Large intestine (tissue), 3 donors: ENCODE results near the gene GHRH. TPM values are rescaled to one million over a fixed set of nuclear protein-coding genes. Genes with fewer than 3 reads are reported as not detected.

Experiments
- DNase-seq, 2 donors: peaks; one replicate each; pipeline versions ENCODE4 v3.0.0 to v3.0.0-alpha.2; 2013
- H3K27ac ChIP-seq: one replicate; pipeline ENCODE4 v1.5.1; 2013; ENCODE audit warnings: low read length
- H3K27me3 ChIP-seq: 2 replicates; pipeline ENCODE4 v1.6.1; 2013; ENCODE audit warnings: low read length; ENCODE audit not compliant: control insufficient read depth, insufficient read depth
- H3K36me3 ChIP-seq: 2 replicates; pipeline ENCODE4 v1.6.1; 2013; ENCODE audit warnings: low read length; ENCODE audit not compliant: control insufficient read depth, insufficient read depth
- H3K4me1 ChIP-seq: one replicate; pipeline ENCODE4 v1.6.1; 2013; ENCODE audit warnings: low read length; ENCODE audit not compliant: control insufficient read depth, insufficient read depth
- H3K4me3 ChIP-seq: one replicate; pipeline ENCODE4 v1.5.1; 2013; ENCODE audit warnings: low read length
- H3K9me3 ChIP-seq: one replicate; pipeline ENCODE4 v1.6.1; 2013; ENCODE audit warnings: mild to moderate bottlenecking, low read depth, low read length, moderate library complexity; ENCODE audit not compliant: control insufficient read depth
- WGBS: methylation state at CpG from one replicate; pipeline ENCODE4 v1.1.5; 2013; ENCODE audit warnings: low lambda C conversion rate; ENCODE audit not compliant: insufficient coverage; 5-methylcytosine and 5-hydroxymethylcytosine counted together
- polyA plus RNA-seq: library from polyadenylated mRNA; unstranded; fragments of 120-200 nt; gene quantifications from one replicate; pipeline ENCODE4 v1.2.1, GENCODE V29; 2013

The GHRH gene
- polyA plus RNA-seq, 1 donor, result 0.79 TPM

GRCh38 chr20:37277253-37277593, 15.6 kb upstream of the GHRH start:
- no CpG with 5 or more reads among the region's 2 CpGs for WGBS
- Histone ChIP-seq H3K4me1 (peaks cover 18% of the 10 kb centered on the region), H3K4me3 (no peak overlapping the region), H3K27ac (peak overlapping the region; percentile 59), H3K36me3 (no peaks in the 10 kb centered on the region), H3K9me3 (no peaks in the 10 kb centered on the region), H3K27me3 (no peaks in the 10 kb centered on the region)
- no peak for DNase-seq

- no peak overlapping the region for H3K4me3 ChIP-seq
- WGBS, result 8% methylated on average over 4 of the region's 15 CpGs
- no peaks in the 10 kb centered on the region for H3K27me3 ChIP-seq
- peaks cover 18% of the 10 kb centered on the region for H3K4me1 ChIP-seq
- H3K27ac ChIP-seq, result peak overlapping the region; percentile 59
- peak in 1 of 2 donors; percentile 74 for DNase-seq
- H3K36me3 ChIP-seq, result no peaks in the 10 kb centered on the region
- no peaks in the 10 kb centered on the region for H3K9me3 ChIP-seq
Measured at GRCh38 chr20:37276494-37277252, 15.1 kb upstream of the GHRH start.

DNA sequence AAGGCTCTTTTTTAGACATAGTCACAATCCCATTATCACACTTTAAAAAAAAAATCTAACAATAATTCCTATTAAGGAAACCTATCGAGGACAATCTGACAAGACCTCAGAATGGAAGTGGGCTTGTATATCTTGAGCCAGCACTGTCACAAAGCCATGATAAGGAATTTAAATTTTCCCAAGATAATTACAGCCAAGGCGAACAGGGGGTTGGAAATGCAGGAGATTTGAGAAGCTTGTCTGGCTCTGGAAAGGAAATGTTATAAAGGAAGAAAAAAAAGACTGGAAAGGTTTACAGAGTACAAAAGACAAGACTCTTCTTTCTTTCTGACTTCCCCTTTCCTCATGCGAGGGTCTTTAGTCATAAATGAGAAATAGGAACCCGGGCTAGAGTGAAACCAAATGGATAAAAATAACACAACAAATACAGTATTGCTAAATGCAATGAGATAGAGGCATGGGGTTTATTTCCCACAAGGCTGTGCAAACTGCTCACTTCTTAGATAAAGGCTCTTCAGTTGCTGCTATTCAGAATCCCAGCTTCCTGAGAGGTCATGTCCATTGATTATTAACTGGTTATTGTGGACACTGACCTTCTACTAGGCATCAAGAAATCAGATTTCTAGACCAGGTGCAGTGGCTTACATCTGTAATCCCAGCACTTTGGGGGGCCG, 13.4 kb upstream of the GHRH start:
- Histone ChIP-seq H3K27ac (peak overlapping the region; percentile 57), H3K9me3 (no peaks in the 10 kb centered on the region), H3K36me3 (no peaks in the 10 kb centered on the region), H3K4me3 (no peak overlapping the region), H3K27me3 (no peaks in the 10 kb centered on the region), H3K4me1 (peaks cover 18% of the 10 kb centered on the region)
- WGBS, result 31% methylated on average over 3 of the region's 5 CpGs
- DNase-seq, result peak in 1 of 2 donors; percentile 46

DNA sequence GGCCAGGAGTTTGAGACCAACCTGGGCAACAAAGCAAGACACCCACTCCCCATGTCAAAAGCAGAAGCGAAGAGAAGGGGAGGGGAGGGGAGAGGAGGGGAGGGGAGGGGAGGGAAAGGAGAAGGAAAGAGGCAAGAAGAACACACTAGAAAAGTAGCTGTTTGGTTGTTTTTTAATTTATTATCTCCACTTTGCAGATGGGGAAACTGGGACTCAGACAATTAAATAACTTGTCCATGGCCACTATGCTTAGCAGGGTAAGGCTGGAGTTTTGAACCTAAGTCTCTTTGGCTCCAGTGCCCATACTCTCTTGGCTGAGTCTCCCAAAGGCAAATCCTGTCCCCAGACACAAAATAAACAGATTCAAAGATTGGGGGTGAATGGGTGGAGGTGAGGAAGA, 12.4 kb upstream of the GHRH start:
- no peak overlapping the region for H3K27ac ChIP-seq
- no peak for DNase-seq
- no CpG with 5 or more reads among the region's 1 CpG for WGBS
- peaks cover 18% of the 10 kb centered on the region for H3K4me1 ChIP-seq
- no peaks in the 10 kb centered on the region for H3K27me3 ChIP-seq
- no peak overlapping the region for H3K4me3 ChIP-seq
- no peaks in the 10 kb centered on the region for H3K9me3 ChIP-seq
- no peaks in the 10 kb centered on the region for H3K36me3 ChIP-seq

- Histone ChIP-seq H3K27me3 (no peaks in the 10 kb centered on the region), H3K4me1 (peaks cover 7% of the 10 kb centered on the region), H3K9me3 (no peaks in the 10 kb centered on the region), H3K4me3 (no peak overlapping the region), H3K36me3 (no peaks in the 10 kb centered on the region), H3K27ac (no peak overlapping the region)
- no peak for DNase-seq
- WGBS, result no CpG with 5 or more reads among the region's 3 CpGs
Measured at GRCh38 chr20:37271421-37271768, 9.8 kb upstream of the GHRH start.

DNA sequence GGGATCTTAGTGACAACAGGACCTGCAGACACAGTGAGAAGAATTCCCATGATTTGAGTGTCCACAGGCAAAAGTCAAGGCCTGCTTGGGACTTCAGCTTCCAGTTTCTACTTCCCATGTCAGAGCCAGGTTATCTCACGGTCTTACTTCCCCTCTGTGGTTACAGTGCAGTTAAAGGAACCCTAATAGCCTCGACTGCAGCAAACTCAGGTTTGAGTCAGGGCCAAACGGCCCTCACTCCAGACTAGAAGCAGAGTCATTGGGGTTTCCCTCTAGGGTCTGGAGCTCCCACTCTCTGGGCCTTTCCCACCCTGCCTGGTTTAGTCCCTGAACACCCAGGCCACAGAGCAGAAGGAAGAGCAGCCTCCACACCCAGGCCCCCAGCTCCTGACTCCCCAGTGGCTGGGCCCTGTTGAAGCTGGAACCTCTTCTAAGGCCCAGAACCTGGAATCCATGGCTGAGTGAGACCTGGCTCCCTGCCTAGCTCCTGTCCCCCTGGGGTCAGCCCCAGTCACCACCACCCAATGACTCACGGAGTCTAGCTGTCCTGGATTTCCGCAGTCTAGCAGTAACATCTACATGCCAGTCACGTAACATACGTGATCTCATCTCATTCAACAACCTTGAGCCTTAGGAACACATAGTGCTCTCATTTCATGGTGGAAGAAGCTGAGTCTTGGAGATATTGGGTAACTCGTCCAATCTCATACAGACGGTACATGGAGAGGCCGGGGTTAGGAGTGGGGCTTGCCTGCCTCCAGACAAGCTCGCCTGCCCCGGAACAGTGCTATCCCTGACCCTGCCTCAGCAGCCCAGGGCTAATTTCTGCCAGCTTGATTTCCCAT, 9.2 kb upstream of the GHRH start:
- 100% methylated on average over 2 of the region's 12 CpGs for WGBS
- no peak overlapping the region for H3K4me3 ChIP-seq
- no peaks in the 10 kb centered on the region for H3K9me3 ChIP-seq
- no peak overlapping the region for H3K27ac ChIP-seq
- H3K36me3 ChIP-seq, result no peaks in the 10 kb centered on the region
- DNase-seq, result no peak
- no peaks in the 10 kb centered on the region for H3K27me3 ChIP-seq
- peaks cover 7% of the 10 kb centered on the region for H3K4me1 ChIP-seq

DNA sequence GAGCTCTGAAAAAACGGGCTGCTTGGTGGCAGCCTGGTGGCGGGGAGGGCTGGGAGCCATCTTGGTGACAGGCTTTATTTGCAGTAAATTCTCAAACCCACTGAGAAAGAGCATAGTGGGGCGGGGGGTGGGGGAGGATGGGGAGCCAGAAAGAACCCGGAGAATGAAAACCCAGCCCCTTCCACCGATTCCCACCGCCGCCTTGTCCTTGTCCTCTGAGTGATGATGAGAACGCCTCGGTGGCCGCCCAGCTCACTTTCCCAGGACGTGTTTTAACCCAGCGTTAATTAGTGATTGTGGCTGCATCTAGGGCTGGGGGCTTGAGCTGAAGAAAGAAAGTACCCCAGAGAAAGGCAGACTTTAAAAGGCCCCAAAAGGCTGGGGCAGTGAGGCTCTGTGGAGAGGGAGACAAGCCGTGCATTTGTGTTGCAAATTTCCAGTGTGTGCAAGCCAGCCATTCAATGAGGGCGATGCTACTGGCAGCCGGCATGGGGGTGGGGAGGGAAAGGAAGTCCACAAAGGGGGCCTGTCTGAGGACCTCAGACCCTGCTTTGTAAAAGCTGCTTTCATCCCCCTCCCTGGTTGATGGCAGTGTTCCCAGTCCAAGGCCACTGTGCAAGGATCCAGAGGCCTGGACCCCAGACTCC, 6.2 kb upstream of the GHRH start:
- Histone ChIP-seq H3K27ac (no peak overlapping the region), H3K4me1 (no peaks in the 10 kb centered on the region), H3K27me3 (no peaks in the 10 kb centered on the region), H3K36me3 (no peaks in the 10 kb centered on the region), H3K4me3 (no peak overlapping the region), H3K9me3 (no peaks in the 10 kb centered on the region)
- no CpG with 5 or more reads among the region's 15 CpGs for WGBS
- no peak for DNase-seq

- WGBS, result no CpG with 5 or more reads among the region's 9 CpGs
- Histone ChIP-seq H3K4me1 (no peaks in the 10 kb centered on the region), H3K36me3 (no peaks in the 10 kb centered on the region), H3K27ac (no peak overlapping the region), H3K9me3 (no peaks in the 10 kb centered on the region), H3K27me3 (no peaks in the 10 kb centered on the region), H3K4me3 (no peak overlapping the region)
- no peak for DNase-seq
Measured at GRCh38 chr20:37266940-37267666, 5.5 kb upstream of the GHRH start.

- Histone ChIP-seq H3K9me3 (no peaks in the 10 kb centered on the region), H3K4me3 (no peak overlapping the region), H3K27me3 (no peaks in the 10 kb centered on the region), H3K4me1 (no peaks in the 10 kb centered on the region), H3K36me3 (no peaks in the 10 kb centered on the region), H3K27ac (no peak overlapping the region)
- DNase-seq, result no peak
- WGBS, result 80% methylated on average over 1 of the region's 4 CpGs
Measured at GRCh38 chr20:37265152-37265551, 3.5 kb upstream of the GHRH start.

DNA sequence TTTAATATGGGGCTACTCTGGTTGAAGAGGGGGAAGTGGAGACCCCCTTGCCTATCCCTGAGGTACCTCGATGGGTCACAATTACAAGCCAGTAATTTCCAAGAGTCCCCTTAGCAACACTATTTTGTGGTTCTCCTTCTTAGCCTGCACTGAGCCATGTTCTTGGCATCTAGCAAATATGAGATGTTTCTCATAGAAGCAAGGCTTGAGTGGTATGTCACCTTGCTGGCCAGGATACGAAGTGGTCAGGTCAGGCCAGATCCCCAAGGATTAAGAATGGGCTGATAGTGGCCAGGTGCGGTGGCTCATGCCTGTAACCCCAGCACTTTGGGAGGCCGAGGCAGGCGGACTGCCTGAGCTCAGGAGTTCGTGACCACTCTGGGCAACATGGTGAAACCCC, 2.1 kb upstream of the GHRH start:
- WGBS, result no CpG with 5 or more reads among the region's 6 CpGs
- Histone ChIP-seq H3K36me3 (no peaks in the 10 kb centered on the region), H3K4me1 (no peaks in the 10 kb centered on the region), H3K4me3 (no peak overlapping the region), H3K27ac (no peak overlapping the region), H3K27me3 (no peaks in the 10 kb centered on the region), H3K9me3 (no peaks in the 10 kb centered on the region)
- DNase-seq, result no peak
